Spleen (tissue), 7 donors: ENCODE results near the gene SMARCD3.

Experiments used
- POLR2A ChIP-seq, 3 donors: fragments of 450-650 bp; IDR thresholded peaks; one replicate each; pipeline ENCODE4 v1.5.1; 2017; ENCODE audit warnings: antibody characterized with exemption in 3 of 3, mild to moderate bottlenecking in 1 of 3
- TF ChIP-seq, protein P1 (sequence below), 11 experiments: fragments of 200-600 bp in 7 of 11; fragments of 450-650 bp in 4 of 11; sonication (generic) in 4 of 11; IDR thresholded peaks in 8 of 11; conservative IDR thresholded peaks in 3 of 11; 1 replicate in 7 of 11; 2 replicates in 4 of 11; pipeline versions ENCODE4 v1.4.0 to v1.8.0; 2016 to 2021; ENCODE audit warnings: antibody characterized with exemption in 11 of 11, inconsistent platforms in 4 of 11, mild to moderate bottlenecking in 1 of 11
- donor health status: DM: no; HTN: no; CAD: no; lungs with moderate emphysema.
- donor health status: DM: no; HTN: no; CAD: no.
- donor health status: DM: no; HTN: no; CAD: no.

DNA sequence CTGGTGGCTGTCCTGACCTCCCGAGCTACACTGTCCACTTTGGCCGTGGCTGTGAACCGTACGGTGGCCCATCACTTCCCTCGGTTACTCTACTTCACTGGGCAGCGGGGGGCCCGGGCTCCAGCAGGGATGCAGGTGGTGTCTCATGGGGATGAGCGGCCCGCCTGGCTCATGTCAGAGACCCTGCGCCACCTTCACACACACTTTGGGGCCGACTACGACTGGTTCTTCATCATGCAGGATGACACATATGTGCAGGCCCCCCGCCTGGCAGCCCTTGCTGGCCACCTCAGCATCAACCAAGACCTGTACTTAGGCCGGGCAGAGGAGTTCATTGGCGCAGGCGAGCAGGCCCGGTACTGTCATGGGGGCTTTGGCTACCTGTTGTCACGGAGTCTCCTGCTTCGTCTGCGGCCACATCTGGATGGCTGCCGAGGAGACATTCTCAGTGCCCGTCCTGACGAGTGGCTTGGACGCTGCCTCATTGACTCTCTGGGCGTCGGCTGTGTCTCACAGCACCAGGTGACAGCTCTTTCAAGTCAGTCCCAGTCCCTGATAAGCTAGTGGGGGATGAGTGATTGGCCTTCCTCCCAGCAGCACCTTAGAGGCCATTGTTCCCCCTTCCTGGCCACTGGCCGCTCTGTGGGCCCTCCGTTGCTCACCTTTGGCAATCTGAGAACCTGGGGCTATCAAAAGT lies 13.3 kb downstream of the SMARCD3 start:
- TF ChIP-seq, protein P1, sequence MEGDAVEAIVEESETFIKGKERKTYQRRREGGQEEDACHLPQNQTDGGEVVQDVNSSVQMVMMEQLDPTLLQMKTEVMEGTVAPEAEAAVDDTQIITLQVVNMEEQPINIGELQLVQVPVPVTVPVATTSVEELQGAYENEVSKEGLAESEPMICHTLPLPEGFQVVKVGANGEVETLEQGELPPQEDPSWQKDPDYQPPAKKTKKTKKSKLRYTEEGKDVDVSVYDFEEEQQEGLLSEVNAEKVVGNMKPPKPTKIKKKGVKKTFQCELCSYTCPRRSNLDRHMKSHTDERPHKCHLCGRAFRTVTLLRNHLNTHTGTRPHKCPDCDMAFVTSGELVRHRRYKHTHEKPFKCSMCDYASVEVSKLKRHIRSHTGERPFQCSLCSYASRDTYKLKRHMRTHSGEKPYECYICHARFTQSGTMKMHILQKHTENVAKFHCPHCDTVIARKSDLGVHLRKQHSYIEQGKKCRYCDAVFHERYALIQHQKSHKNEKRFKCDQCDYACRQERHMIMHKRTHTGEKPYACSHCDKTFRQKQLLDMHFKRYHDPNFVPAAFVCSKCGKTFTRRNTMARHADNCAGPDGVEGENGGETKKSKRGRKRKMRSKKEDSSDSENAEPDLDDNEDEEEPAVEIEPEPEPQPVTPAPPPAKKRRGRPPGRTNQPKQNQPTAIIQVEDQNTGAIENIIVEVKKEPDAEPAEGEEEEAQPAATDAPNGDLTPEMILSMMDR (IDR thresholded peaks at IDR 0.05 in 8 of 11, conservative IDR thresholded peaks at IDR 0.05 in 3 of 11), result no peak
- TF ChIP-seq POLR2A (IDR thresholded peaks at IDR 0.05), result no peak
